Left hindlimb (tissue), 1 donor: ENCODE data around the gene ATP5F1D.

Source experiments
- DNase-seq: peaks from one replicate; pipeline ENCODE4 v3.0.0-alpha.2; 2018

ATP5F1D gene

GRCh38 chr19:1248139-1248785, 6.7 kb downstream of the ATP5F1D start, which contains the start of gene MIDN:
Gene MIDN (plus strand): TSS chr19:1248583. CDS start chr19:1250297, 1,714 bp downstream.
- peak; percentile 90 for DNase-seq

GRCh38 chr19:1248786-1249297, 7.3 kb downstream of the ATP5F1D start:
- DNase-seq, result peak; percentile 91

- DNase-seq, result peak; percentile 97
Measured at GRCh38 chr19:1249298-1249989, 7.9 kb downstream of the ATP5F1D start.

- no peak for DNase-seq
Measured at GRCh38 chr19:1249990-1250436, 8.5 kb downstream of the ATP5F1D start.

GRCh38 chr19:1250437-1251260, 9.1 kb downstream of the ATP5F1D start:
- DNase-seq, result peak; percentile 77

GRCh38 chr19:1251330-1252220, 10.0 kb downstream of the ATP5F1D start:
- peak; percentile 81 for DNase-seq

GRCh38 chr19:1252221-1252820, 10.8 kb downstream of the ATP5F1D start:
- peak; percentile 89 for DNase-seq

GRCh38 chr19:1252821-1253513, 11.4 kb downstream of the ATP5F1D start:
- DNase-seq, result peak; percentile 90

- DNase-seq, result no peak
Measured at GRCh38 chr19:1253514-1254080, 12.0 kb downstream of the ATP5F1D start.

GRCh38 chr19:1254081-1254527, 12.6 kb downstream of the ATP5F1D start:
- no peak for DNase-seq

GRCh38 chr19:1254530-1255185, 13.1 kb downstream of the ATP5F1D start:
- DNase-seq, result no peak

GRCh38 chr19:1255186-1256161, 13.9 kb downstream of the ATP5F1D start:
- no peak for DNase-seq

GRCh38 chr19:1256646-1257474, 15.3 kb downstream of the ATP5F1D start:
- no peak for DNase-seq

- no peak for DNase-seq
Measured at GRCh38 chr19:1257475-1258162, 16.1 kb downstream of the ATP5F1D start.

- no peak for DNase-seq
Measured at GRCh38 chr19:1258163-1258492, 16.6 kb downstream of the ATP5F1D start.

GRCh38 chr19:1258707-1259205, 17.2 kb downstream of the ATP5F1D start:
- no peak for DNase-seq

- no peak for DNase-seq
Measured at GRCh38 chr19:1259206-1259875, 17.8 kb downstream of the ATP5F1D start.
